Thymus (tissue), 11 donors: ENCODE data around the gene SCGB1D1. TPM values are rescaled to one million over a fixed set of nuclear protein-coding genes. Genes with fewer than 3 reads are reported as not detected.
"Not testable (repeated sequence)": the region's sequence is repeated elsewhere in the genome, so short reads cannot be mapped to it uniquely, and the experiment has no call there.

Experiments used
- DNase-seq, 9 donors: peaks; one replicate each; pipeline ENCODE4 v3.0.0-alpha.2; 2013; ENCODE audit warnings: low spot score in 9 of 9, low read depth in 6 of 9, missing footprints in 1 of 9
- H3K27ac ChIP-seq, 2 donors: one replicate each; pipeline ENCODE4 v1.5.1; 2013; ENCODE audit warnings: control low read depth in 1 of 2, low read depth in 1 of 2, low read length in 1 of 2, mild to moderate bottlenecking in 1 of 2, moderate library complexity in 1 of 2
- H3K27me3 ChIP-seq, 2 donors: one replicate each; pipeline ENCODE4 v1.5.1; 2013; ENCODE audit warnings: low read length in 1 of 2; ENCODE audit not compliant: control insufficient read depth in 2 of 2, insufficient read depth in 1 of 2
- H3K36me3 ChIP-seq, 2 donors: one replicate each; pipeline ENCODE4 v1.5.1; 2013; ENCODE audit warnings: low read length in 1 of 2, mild to moderate bottlenecking in 1 of 2, moderate library complexity in 1 of 2; ENCODE audit not compliant: control insufficient read depth in 2 of 2, insufficient read depth in 2 of 2
- H3K4me1 ChIP-seq, 2 donors: one replicate each; pipeline ENCODE4 v1.5.1; 2013; ENCODE audit warnings: low read length in 2 of 2; ENCODE audit not compliant: control insufficient read depth in 2 of 2, insufficient read depth in 2 of 2
- H3K4me3 ChIP-seq, 2 donors: one replicate each; pipeline ENCODE4 v1.5.1; 2013; ENCODE audit warnings: low read length in 2 of 2, control low read depth in 1 of 2, mild to moderate bottlenecking in 1 of 2
- H3K9me3 ChIP-seq, 2 donors: one replicate each; pipeline ENCODE4 v1.5.1; 2013; ENCODE audit warnings: low read length in 1 of 2, mild to moderate bottlenecking in 1 of 2; ENCODE audit not compliant: control insufficient read depth in 2 of 2, insufficient read depth in 1 of 2
- whole genome bisulfite sequencing: extraction: QIAGEN DNeasy Blood & Tissue Kit; methylation state at CpG from one replicate; pipeline ENCODE4 v1.1.7; 2013; 5-methylcytosine and 5-hydroxymethylcytosine counted together
- polyA plus RNA-seq: library from polyadenylated mRNA; stranded (reverse); fragments of 200-250 nt; gene quantifications from one replicate; pipeline ENCODE4 v1.2.3, GENCODE V29; 2013
- total RNA-seq: library from RNA; stranded (reverse); fragments of 120-200 nt; gene quantifications from one replicate; pipeline ENCODE4 v1.2.4, GENCODE V29; 2013
- donor health status: healthy.

SCGB1D1 gene
- total and polyA plus RNA-seq, 2 donors: 1.6 to 9.3 TPM

DNA sequence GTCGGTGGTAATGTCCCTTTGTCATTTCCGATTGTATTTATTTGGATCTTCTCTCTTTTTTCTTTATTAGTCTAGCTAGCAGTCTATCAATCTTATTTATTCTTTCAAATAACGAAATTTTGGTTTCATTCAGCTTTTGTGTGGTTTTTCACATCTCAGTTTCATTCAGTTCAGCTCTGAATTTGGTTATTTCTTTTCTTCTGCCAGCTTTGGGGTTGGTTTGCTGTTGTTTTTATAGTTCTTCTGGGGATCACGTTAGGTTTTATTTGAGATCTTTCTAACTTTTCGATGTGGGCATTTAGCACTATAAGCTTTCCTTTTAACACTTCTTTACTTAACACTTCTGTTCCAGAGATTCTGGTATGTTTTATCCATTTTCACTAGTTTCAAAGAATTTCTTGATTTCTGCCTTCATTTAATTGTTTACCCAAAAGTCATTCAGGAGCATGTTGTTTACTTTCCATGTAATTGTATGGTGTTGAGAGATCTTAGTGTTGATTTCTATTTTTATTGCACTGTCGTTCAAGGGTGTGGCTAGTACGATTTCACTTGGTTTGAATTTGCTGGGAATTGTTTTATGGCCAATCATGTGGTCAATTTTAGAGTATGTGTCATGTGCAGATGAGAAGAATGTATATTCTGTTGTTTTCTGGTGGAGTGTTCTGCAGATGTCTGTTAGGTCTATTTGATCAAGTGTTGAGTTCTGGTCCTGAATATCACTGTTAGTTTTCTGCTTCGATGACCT, 7.7 kb upstream of the SCGB1D1 start:
- H3K4me3 ChIP-seq: no peak overlapping the region
- WGBS: 69% methylated on average over 8 of the region's 8 CpGs
- no peak for DNase-seq

GRCh38 chr11:62186195-62186594, 3.8 kb upstream of the SCGB1D1 start:
- no peaks in the 10 kb centered on the region for H3K9me3 ChIP-seq
- WGBS: 61% methylated on average over 2 of the region's 2 CpGs
- no peak overlapping the region for H3K4me3 ChIP-seq
- H3K4me1 ChIP-seq: no peaks in the 10 kb centered on the region
- DNase-seq: no peak
- H3K27ac ChIP-seq: no peak overlapping the region
- no peaks in the 10 kb centered on the region for H3K36me3 ChIP-seq
- peaks cover 0 to 3% of the 10 kb centered on the region in 2 donors for H3K27me3 ChIP-seq

More for the DNA sequence above, 7.7 kb upstream of the SCGB1D1 start:
- Histone ChIP-seq H3K36me3 (no peaks in the 10 kb centered on the region), H3K27ac (no peak overlapping the region), H3K27me3 (no peaks in the 10 kb centered on the region), H3K9me3 (no peaks in the 10 kb centered on the region), H3K4me1 (no peaks in the 10 kb centered on the region)

GRCh38 chr11:62193952-62194351, 3.9 kb downstream of the SCGB1D1 start:
- no peaks in the 10 kb centered on the region for H3K4me1 ChIP-seq
- H3K27ac ChIP-seq: no peak overlapping the region
- H3K4me3 ChIP-seq: no peak overlapping the region
- H3K36me3 ChIP-seq: no peaks in the 10 kb centered on the region
- WGBS: 82% methylated on average over 4 of the region's 4 CpGs
- no peaks in the 10 kb centered on the region for H3K9me3 ChIP-seq
- DNase-seq: no peak
- peaks cover 0 to 3% of the 10 kb centered on the region in 2 donors for H3K27me3 ChIP-seq

DNA sequence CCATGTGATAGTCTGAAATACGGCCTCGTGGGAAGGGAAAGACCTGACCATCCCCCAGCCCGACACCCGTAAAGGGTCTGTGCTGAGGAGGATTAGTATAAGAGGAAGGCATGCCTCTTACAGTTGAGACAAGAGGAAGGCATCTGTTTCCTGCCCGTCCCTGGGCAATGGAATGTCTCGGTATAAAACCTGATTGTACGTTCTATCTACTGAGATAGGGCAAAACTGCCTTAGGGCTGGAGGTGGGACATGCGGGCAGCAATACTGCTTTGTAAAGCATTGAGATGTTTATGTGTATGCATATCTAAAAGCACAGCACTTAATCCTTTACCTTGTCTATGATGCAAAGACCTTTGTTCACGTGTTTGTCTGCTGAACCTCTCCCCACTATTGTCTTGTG, 5.0 kb downstream of the SCGB1D1 start:
- H3K4me3 ChIP-seq, H3K4me1 ChIP-seq, DNase-seq, H3K27me3 ChIP-seq, H3K9me3 ChIP-seq, H3K27ac ChIP-seq, H3K36me3 ChIP-seq: not testable (repeated sequence)
- 13% methylated on average over 4 of the region's 9 CpGs for WGBS

- Histone ChIP-seq H3K36me3 (no peaks in the 10 kb centered on the region), H3K4me3 (no peak overlapping the region), H3K4me1 (no peaks in the 10 kb centered on the region), H3K27ac (no peak overlapping the region), H3K9me3 (no peaks in the 10 kb centered on the region), H3K27me3 (no peaks in the 10 kb centered on the region)
- DNase-seq: no peak
- WGBS: 57% methylated on average over 7 of the region's 7 CpGs
These were observed 5.9 kb downstream of the SCGB1D1 start for GRCh38 chr11:62195945-62196344.

GRCh38 chr11:62197400-62197799, 7.4 kb downstream of the SCGB1D1 start:
- H3K36me3 ChIP-seq, H3K9me3 ChIP-seq, H3K27me3 ChIP-seq, H3K4me3 ChIP-seq, DNase-seq, H3K4me1 ChIP-seq, H3K27ac ChIP-seq: not testable (repeated sequence)
- WGBS: 79% methylated on average over 2 of the region's 2 CpGs

DNA sequence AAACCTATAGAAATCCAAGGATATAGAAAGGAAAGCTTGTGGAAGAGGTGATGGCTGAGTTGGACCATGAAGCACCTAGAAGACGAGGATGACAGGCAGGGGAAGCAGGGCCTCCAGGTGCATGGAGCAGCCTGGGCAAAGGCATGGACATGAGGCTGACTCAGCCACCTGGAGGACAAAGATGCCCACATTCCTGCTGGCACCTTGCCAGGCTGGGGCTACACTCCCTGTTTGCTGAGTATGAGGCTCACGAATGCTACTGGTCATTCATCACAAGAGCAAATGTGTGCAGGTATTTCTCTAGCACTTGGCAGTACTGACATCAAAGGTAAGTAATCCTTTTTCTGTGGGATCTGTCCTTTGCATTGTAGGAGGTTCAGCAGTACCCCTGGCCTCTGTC, 11.4 kb downstream of the SCGB1D1 start:
- Histone ChIP-seq H3K36me3 (no peaks in the 10 kb centered on the region), H3K4me3 (no peak overlapping the region), H3K27me3 (peaks cover 0 to 2% of the 10 kb centered on the region in 2 donors), H3K9me3 (no peaks in the 10 kb centered on the region), H3K4me1 (no peaks in the 10 kb centered on the region), H3K27ac (no peak overlapping the region)
- no peak for DNase-seq
- WGBS: 89% methylated on average over 2 of the region's 2 CpGs

- H3K27ac ChIP-seq: no peak overlapping the region
- no peaks in the 10 kb centered on the region for H3K4me1 ChIP-seq
- H3K4me3 ChIP-seq: no peak overlapping the region
- H3K9me3 ChIP-seq: no peaks in the 10 kb centered on the region
- DNase-seq: no peak
- H3K36me3 ChIP-seq: no peaks in the 10 kb centered on the region
- peaks cover 0 to 2% of the 10 kb centered on the region in 2 donors for H3K27me3 ChIP-seq
- 80% methylated on average over 6 of the region's 6 CpGs for WGBS
These were observed 12.9 kb downstream of the SCGB1D1 start for GRCh38 chr11:62202910-62203309.

DNA sequence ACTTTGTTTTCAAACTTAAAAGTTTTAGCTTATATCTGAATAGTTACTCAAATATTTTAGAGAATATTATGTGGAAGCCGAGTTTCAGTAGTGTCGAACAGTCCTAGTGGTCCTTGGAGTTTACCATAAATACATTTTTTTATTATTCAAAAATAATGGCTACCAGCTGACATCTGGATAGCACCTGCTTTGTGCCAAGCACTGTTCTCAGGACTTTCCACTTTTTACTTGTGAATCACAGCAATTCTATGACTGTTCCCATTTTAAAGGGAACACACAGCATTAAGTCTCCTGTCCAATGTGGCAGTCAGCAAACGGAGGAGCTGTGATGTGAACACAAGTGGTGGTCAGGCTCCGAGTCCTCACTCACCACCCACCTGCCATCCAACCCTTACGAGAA, 14.4 kb downstream of the SCGB1D1 start:
- 94% methylated on average over 5 of the region's 5 CpGs for WGBS
- H3K36me3 ChIP-seq: no peaks in the 10 kb centered on the region

More for the DNA sequence above, 14.4 kb downstream of the SCGB1D1 start:
- Histone ChIP-seq H3K27ac (no peak overlapping the region), H3K4me3 (no peak overlapping the region), H3K4me1 (no peaks in the 10 kb centered on the region), H3K9me3 (no peaks in the 10 kb centered on the region), H3K27me3 (peaks cover 0 to 2% of the 10 kb centered on the region in 2 donors)
- no peak for DNase-seq
